Measurements from ENCODE around the gene OR5K4.

OR5K4 gene

GRCh38 chr3:98343647-98344507 lies 9.8 kb upstream of the OR5K4 start:
- no peak overlapping the region for H3K27ac ChIP-seq
- TF ChIP-seq, protein P1, sequence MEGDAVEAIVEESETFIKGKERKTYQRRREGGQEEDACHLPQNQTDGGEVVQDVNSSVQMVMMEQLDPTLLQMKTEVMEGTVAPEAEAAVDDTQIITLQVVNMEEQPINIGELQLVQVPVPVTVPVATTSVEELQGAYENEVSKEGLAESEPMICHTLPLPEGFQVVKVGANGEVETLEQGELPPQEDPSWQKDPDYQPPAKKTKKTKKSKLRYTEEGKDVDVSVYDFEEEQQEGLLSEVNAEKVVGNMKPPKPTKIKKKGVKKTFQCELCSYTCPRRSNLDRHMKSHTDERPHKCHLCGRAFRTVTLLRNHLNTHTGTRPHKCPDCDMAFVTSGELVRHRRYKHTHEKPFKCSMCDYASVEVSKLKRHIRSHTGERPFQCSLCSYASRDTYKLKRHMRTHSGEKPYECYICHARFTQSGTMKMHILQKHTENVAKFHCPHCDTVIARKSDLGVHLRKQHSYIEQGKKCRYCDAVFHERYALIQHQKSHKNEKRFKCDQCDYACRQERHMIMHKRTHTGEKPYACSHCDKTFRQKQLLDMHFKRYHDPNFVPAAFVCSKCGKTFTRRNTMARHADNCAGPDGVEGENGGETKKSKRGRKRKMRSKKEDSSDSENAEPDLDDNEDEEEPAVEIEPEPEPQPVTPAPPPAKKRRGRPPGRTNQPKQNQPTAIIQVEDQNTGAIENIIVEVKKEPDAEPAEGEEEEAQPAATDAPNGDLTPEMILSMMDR (IDR thresholded peaks at IDR 0.05) = peak; percentile 14
- no peak for DNase-seq (ENCODE audit: low spot score)
- H3K4me3 ChIP-seq = no peak overlapping the region

GRCh38 chr3:98350082-98350481 lies 3.6 kb upstream of the OR5K4 start:
- H3K4me3 ChIP-seq = no peak overlapping the region
- no peak overlapping the region for H3K27ac ChIP-seq
- no peak for DNase-seq (ENCODE audit: low spot score)
- TF ChIP-seq, protein P1 (IDR thresholded peaks at IDR 0.05) = no peak

DNA sequence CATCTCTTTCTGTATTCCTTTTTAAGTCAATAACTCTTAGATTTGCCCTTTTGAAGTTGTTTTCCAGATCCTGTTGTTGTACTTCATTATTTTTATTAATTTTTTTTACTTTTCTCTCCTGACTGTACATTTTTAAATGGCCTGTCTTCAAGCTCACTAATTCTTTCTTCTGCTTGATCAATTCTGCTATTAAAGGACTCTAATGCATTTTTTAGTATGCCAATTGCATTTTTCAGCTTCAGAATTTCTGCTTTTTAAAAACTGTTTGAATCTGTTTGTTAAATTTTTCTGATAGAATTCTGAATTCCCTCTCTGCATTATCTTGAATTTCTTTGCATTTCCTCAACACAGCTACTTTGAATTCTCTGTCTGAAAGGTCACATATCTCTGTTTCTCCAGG lies 5.6 kb downstream of the OR5K4 start:
- no peak overlapping the region for H3K27ac ChIP-seq
- TF ChIP-seq, protein P1 (IDR thresholded peaks at IDR 0.05) = no peak
- no peak for DNase-seq (ENCODE audit: low spot score)
- H3K4me3 ChIP-seq = no peak overlapping the region

DNA sequence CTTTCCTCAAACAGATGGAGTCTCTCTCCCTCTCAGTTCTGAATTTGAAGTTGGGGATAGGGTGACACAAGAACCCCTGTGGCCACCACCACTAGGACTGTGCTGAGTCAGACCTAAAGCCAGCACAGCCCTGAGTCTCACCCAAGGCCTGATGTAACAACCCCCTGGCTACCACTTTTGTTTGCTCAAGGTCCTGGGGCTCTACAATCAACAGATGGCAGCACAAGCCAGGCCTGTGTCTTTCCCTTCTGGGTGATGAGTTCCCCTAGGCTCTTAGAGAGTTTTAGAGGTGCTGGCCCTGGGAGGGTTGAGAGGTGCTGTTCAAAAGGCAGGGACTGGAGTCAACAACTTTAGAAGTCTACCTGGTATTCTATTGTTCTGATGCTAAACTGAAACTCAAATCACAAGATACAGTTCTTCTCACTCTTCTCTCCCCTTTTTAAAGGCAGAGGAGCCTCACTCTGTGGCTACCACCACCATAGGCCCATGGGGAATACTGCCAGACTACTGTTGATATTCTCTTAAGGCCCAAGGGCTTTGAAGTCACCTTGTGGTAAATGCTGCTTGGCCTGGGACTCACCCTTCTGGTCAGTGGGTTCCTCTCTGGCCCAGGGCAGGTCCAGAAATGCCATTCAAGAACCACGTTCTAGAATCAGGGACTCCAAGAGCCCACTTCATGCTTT lies 6.5 kb downstream of the OR5K4 start:
- TF ChIP-seq, protein P1 (IDR thresholded peaks at IDR 0.05) = no peak
- DNase-seq (ENCODE audit: low spot score) = no peak
- Histone ChIP-seq H3K27ac (no peak overlapping the region), H3K4me3 (no peak overlapping the region)

- no peak for DNase-seq (ENCODE audit: low spot score)
- H3K27ac ChIP-seq = no peak overlapping the region
- no peak overlapping the region for H3K4me3 ChIP-seq
- TF ChIP-seq, protein P1 (IDR thresholded peaks at IDR 0.05) = no peak
These were observed 7.0 kb downstream of the OR5K4 start for GRCh38 chr3:98360681-98361080.

- no peak overlapping the region for H3K27ac ChIP-seq
- TF ChIP-seq, protein P1 (IDR thresholded peaks at IDR 0.05) = no peak
These were observed 7.6 kb downstream of the OR5K4 start for GRCh38 chr3:98361289-98361688.

More at GRCh38 chr3:98361289-98361688, 7.6 kb downstream of the OR5K4 start:
- DNase-seq (ENCODE audit: low spot score) = no peak
- no peak overlapping the region for H3K4me3 ChIP-seq

Data from coronary artery (tissue), 2 donors.